HEK293 (cell line): Measurements from ENCODE around the gene MRPL14.

Source experiments
- SCRT1 ChIP-seq: fragments of 450-650 bp; formaldehyde crosslinking; IDR thresholded peaks from 2 replicates; pipeline ENCODE4 v1.5.1; 2016; ENCODE audit warnings: missing biosample characterization, missing genetic modification characterization, borderline replicate concordance
- ZNF175 ChIP-seq: fragments of 450-650 bp; formaldehyde crosslinking; IDR thresholded peaks from 2 replicates; pipeline ENCODE4 v1.5.1; 2016; ENCODE audit warnings: missing biosample characterization, missing genetic modification characterization
- ZNF214 ChIP-seq: fragments of 450-650 bp; formaldehyde crosslinking; IDR thresholded peaks from 2 replicates; pipeline ENCODE4 v1.5.1; 2017; ENCODE audit warnings: missing biosample characterization, mild to moderate bottlenecking, missing genetic modification characterization, borderline replicate concordance
- ZNF311 ChIP-seq: fragments of 450-650 bp; formaldehyde crosslinking; IDR thresholded peaks from 2 replicates; pipeline ENCODE4 v1.5.1; 2017; ENCODE audit warnings: missing biosample characterization, missing genetic modification characterization, borderline replicate concordance
- ZNF530 ChIP-seq: fragments of 450-650 bp; formaldehyde crosslinking; IDR thresholded peaks from 2 replicates; pipeline ENCODE4 v1.5.1; 2016; ENCODE audit warnings: low read depth, missing biosample characterization, missing genetic modification characterization
- TF ChIP-seq, protein P1 (sequence below): fragments of 450-650 bp; formaldehyde crosslinking; IDR thresholded peaks from 2 replicates; pipeline ENCODE4 v1.5.1; 2016; ENCODE audit warnings: missing biosample characterization, missing genetic modification characterization

GRCh38 chr6:44154067-44154466, 26.8 kb upstream of the MRPL14 start:
- no peak for TF ChIP-seq ZNF175
- TF ChIP-seq, protein P1, sequence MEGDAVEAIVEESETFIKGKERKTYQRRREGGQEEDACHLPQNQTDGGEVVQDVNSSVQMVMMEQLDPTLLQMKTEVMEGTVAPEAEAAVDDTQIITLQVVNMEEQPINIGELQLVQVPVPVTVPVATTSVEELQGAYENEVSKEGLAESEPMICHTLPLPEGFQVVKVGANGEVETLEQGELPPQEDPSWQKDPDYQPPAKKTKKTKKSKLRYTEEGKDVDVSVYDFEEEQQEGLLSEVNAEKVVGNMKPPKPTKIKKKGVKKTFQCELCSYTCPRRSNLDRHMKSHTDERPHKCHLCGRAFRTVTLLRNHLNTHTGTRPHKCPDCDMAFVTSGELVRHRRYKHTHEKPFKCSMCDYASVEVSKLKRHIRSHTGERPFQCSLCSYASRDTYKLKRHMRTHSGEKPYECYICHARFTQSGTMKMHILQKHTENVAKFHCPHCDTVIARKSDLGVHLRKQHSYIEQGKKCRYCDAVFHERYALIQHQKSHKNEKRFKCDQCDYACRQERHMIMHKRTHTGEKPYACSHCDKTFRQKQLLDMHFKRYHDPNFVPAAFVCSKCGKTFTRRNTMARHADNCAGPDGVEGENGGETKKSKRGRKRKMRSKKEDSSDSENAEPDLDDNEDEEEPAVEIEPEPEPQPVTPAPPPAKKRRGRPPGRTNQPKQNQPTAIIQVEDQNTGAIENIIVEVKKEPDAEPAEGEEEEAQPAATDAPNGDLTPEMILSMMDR (tag by site-specific recombination): no peak
- TF ChIP-seq ZNF214: no peak
- TF ChIP-seq SCRT1 (tag by site-specific recombination): no peak
- TF ChIP-seq ZNF530 (tag by site-specific recombination): no peak
- no peak for TF ChIP-seq ZNF311 (tag by site-specific recombination)
